Upper lobe of left lung (tissue), 4 donors: ENCODE measurements around the gene SORCS1.

Experiments
- CTCF ChIP-seq, 6 experiments: fragments of 450-650 bp in 4 of 6; fragments of 200-600 bp in 2 of 6; sonication (generic) in 2 of 6; IDR thresholded peaks; one replicate each; pipeline ENCODE4 v1.5.1; 2016 to 2019; ENCODE audit warnings: antibody characterized with exemption in 6 of 6
- EP300 ChIP-seq, 4 donors: sonication (generic); formaldehyde crosslinking; IDR thresholded peaks; one replicate each; pipeline ENCODE4 v1.5.1; 2017; ENCODE audit warnings: antibody characterized with exemption in 4 of 4, control low read depth in 2 of 4
- POLR2A ChIP-seq, 4 donors: fragments of 450-650 bp; IDR thresholded peaks; one replicate each; pipeline ENCODE4 v1.5.1; 2016 to 2017; ENCODE audit warnings: antibody characterized with exemption in 4 of 4, mild to moderate bottlenecking in 2 of 4
- POLR2AphosphoS5 ChIP-seq, 2 donors: sonication (generic); formaldehyde crosslinking; IDR thresholded peaks; one replicate each; pipeline ENCODE4 v1.5.1; 2017; ENCODE audit warnings: antibody characterized with exemption in 2 of 2

- TF ChIP-seq CTCF (IDR thresholded peaks at IDR 0.05) = no peak
- TF ChIP-seq POLR2AphosphoS5 (IDR thresholded peaks at IDR 0.05) = no peak
- TF ChIP-seq POLR2A (IDR thresholded peaks at IDR 0.05) = no peak
- no peak for TF ChIP-seq EP300 (IDR thresholded peaks at IDR 0.05)
Observed at GRCh38 chr10:107168738-107169137, 4.2 kb upstream of the SORCS1 start.
